HG02970 (cell line): ENCODE data around the gene SHB.

ENCODE experiments used
- ATAC-seq: cut with Tn5 transposase; IDR thresholded peaks from one replicate; pipeline ENCODE4 v1.9.1; 2021; ENCODE audit warnings: mild to moderate bottlenecking, moderate library complexity, moderate number of reproducible peaks; ENCODE audit not compliant: unreplicated experiment, low FRiP score

The SHB gene

GRCh38 chr9:37873955-37874354 is 195.1 kb downstream of the SHB start:
- no peak for ATAC-seq

- no peak for ATAC-seq
These were observed 198.2 kb downstream of the SHB start for GRCh38 chr9:37870799-37871176.

- ATAC-seq: no peak
These were observed 198.8 kb downstream of the SHB start for GRCh38 chr9:37870081-37870798.
